Stimulated activated CD8-positive, alpha-beta memory T cell treated with anti-CD3 and anti-CD28 coated beads, Interleukin-2, amount 100 ng/mL, for 48 hours (primary cell): ENCODE data around the gene OBSCN.

Source experiments
- DNase-seq, 2 donors: peaks; one replicate each; pipeline ENCODE4 v3.0.0-alpha.2; 2020; ENCODE audit warnings: low read depth in 2 of 2

OBSCN gene

GRCh38 chr1:228379666-228380065 lies 171.8 kb downstream of the OBSCN start:
- DNase-seq: no peak

GRCh38 chr1:228381356-228381755 lies 173.5 kb downstream of the OBSCN start:
- no peak for DNase-seq

GRCh38 chr1:228383773-228384172 lies 175.9 kb downstream of the OBSCN start:
- no peak for DNase-seq

- DNase-seq: no peak
Observed at GRCh38 chr1:228385232-228385631, 177.4 kb downstream of the OBSCN start.

- no peak for DNase-seq
Observed at GRCh38 chr1:228387321-228387720, 179.5 kb downstream of the OBSCN start.

- no peak for DNase-seq
Observed at GRCh38 chr1:228390649-228391048, 182.8 kb downstream of the OBSCN start.

GRCh38 chr1:228391411-228392020 lies 183.7 kb downstream of the OBSCN start:
- no peak for DNase-seq

GRCh38 chr1:228392111-228392936 lies 184.5 kb downstream of the OBSCN start:
- no peak for DNase-seq

GRCh38 chr1:228393268-228393701 lies 185.4 kb downstream of the OBSCN start:
- DNase-seq: no peak

- no peak for DNase-seq
Observed at GRCh38 chr1:228393811-228394570, 186.1 kb downstream of the OBSCN start.

- DNase-seq: no peak
Observed at GRCh38 chr1:228394571-228395394, 186.9 kb downstream of the OBSCN start.

GRCh38 chr1:228396770-228397662 lies 189.2 kb downstream of the OBSCN start:
- no peak for DNase-seq

GRCh38 chr1:228397966-228398365 lies 190.1 kb downstream of the OBSCN start:
- no peak for DNase-seq

GRCh38 chr1:228398741-228399461 lies 191.1 kb downstream of the OBSCN start:
- DNase-seq: no peak

GRCh38 chr1:228399531-228400236 lies 191.8 kb downstream of the OBSCN start:
- no peak for DNase-seq

GRCh38 chr1:228400237-228400651 lies 192.4 kb downstream of the OBSCN start:
- no peak for DNase-seq

GRCh38 chr1:228400692-228401454 lies 193.0 kb downstream of the OBSCN start:
- DNase-seq: no peak
